ENCODE measurements around the gene NACC1. TPM values are rescaled to one million over a fixed set of nuclear protein-coding genes. Genes with fewer than 3 reads are reported as not detected.

The NACC1 gene
- total and polyA plus RNA-seq, 2 of the 8 experiments (the other 6 are each of a cell fraction or from before 2014, with no cell fraction given): 234 to 301 TPM

- Histone ChIP-seq H3K4me3 (ENCODE audit: extremely low read depth in 1 of 4, insufficient read depth in 2 of 4, low read depth in 3 of 4, low read length in 4 of 4) (no peak overlapping the region), H3K9ac (replicated peaks in 1 of 4; ENCODE audit: extremely low read depth in 1 of 4, low read depth in 3 of 4, low read length in 3 of 4) (no peak overlapping the region), H3K9me3 (ENCODE audit: insufficient read depth in 2 of 2, low read depth in 1 of 2, low read length in 1 of 2) (no peaks in the 10 kb centered on the region), H3K56ac (replicated peaks; ENCODE audit: insufficient read length, low read depth, low read length) (no peak overlapping the region), H3K14ac (ENCODE audit: insufficient read length) (no peak overlapping the region), H3K23ac (ENCODE audit: insufficient read length) (no peak overlapping the region), H3K27me3 (replicated peaks in 1 of 4; ENCODE audit: control insufficient read depth in 3 of 4, extremely low read depth in 1 of 4, insufficient read depth in 3 of 4, low read length in 3 of 4) (peaks cover 0 to 5% (median 4%) of the 10 kb centered on the region in 4 experiments; a peak in 5 of 7 replicates), H2BK12ac (ENCODE audit: low read depth, low read length) (0 out of 2 replicates have a peak overlapping the region, but pooled peaks have one; percentile 33), H4K5ac (ENCODE audit: insufficient read length, low read depth, low read length) (no peak overlapping the region), H3K18ac (ENCODE audit: extremely low read depth, low read length) (no peak overlapping the region; the same call in 1 of the 2 replicates), H3K23me2 (ENCODE audit: low read depth, low read length) (no peaks in the 10 kb centered on the region), H2BK120ac (replicated peaks; ENCODE audit: low read depth, low read length) (no peak overlapping the region), H4K8ac (ENCODE audit: extremely low read depth, insufficient read depth, low read length) (peak overlapping the region; percentile 71; the same call in 1 of the 2 replicates), H3K36me3 (ENCODE audit: control insufficient read depth in 2 of 4, insufficient read depth in 4 of 4, low read length in 3 of 4) (no peaks in the 10 kb centered on the region), H3K4me2 (ENCODE audit: insufficient read depth in 1 of 2, low read depth in 2 of 2, low read length in 2 of 2) (no peak overlapping the region), H2BK15ac (ENCODE audit: low read length) (0 out of 2 replicates have a peak overlapping the region, but pooled peaks have one; percentile 46), H3K4me1 (replicated peaks in 1 of 4; ENCODE audit: control insufficient read depth in 3 of 4, insufficient read depth in 4 of 4, low read length in 3 of 4) (no peaks in the 10 kb centered on the region; a peak in 1 of 7 replicates), H4K91ac (replicated peaks; ENCODE audit: insufficient read length, low read length) (no peak overlapping the region), H3K4ac (replicated peaks; ENCODE audit: insufficient read length, low read depth, low read length) (no peak overlapping the region), H3K27ac (ENCODE audit: low read depth, low read length) (no peak overlapping the region), H3K79me1 (ENCODE audit: low read depth, low read length) (no peaks in the 10 kb centered on the region), H2AFZ (ENCODE audit: low read length) (no peak overlapping the region), H4K20me1 (replicated peaks in 1 of 2; ENCODE audit: control insufficient read depth in 1 of 2, insufficient read depth in 2 of 2, low read length in 2 of 2) (no peaks in the 10 kb centered on the region), H3K79me2 (ENCODE audit: control insufficient read depth in 1 of 2, insufficient read depth in 2 of 2, low read length in 2 of 2) (no peaks in the 10 kb centered on the region), H2AK5ac (ENCODE audit: low read depth, low read length) (no peak overlapping the region), H2BK5ac (ENCODE audit: low read depth, low read length) (no peak overlapping the region), H2BK20ac (ENCODE audit: low read length) (no peak overlapping the region)
- POLR2A ChIA-PET (ENCODE audit: partially characterized antibody): interaction anchor here (1.5 kb wide), 1 partner anchor 9 kb away, joined by 5 read pairs; no protein-coding TSS in a partner anchor
- DNase-seq (ENCODE audit: low read depth in 1 of 2, low spot score in 2 of 2): no peak
- 93% methylated on average over 32 of the region's 32 CpGs; no CpG with 5 or more reads in 1 of the 2 experiments for WGBS, 2 experiments (ENCODE audit: extremely low coverage in 1 of 2, insufficient coverage in 1 of 2, insufficient read length in 1 of 2, insufficient replicate concordance in 2 of 2, low coverage in 1 of 2, low lambda C conversion rate in 2 of 2, missing lambda C conversion rate in 1 of 2)
- CTCF ChIA-PET (ENCODE audit: partially characterized antibody): interaction anchor here (0.6 to 48.8 kb wide), 13 partner anchors 8 to 105 kb away, joined by 3 to 1145 read pairs (median 7); no protein-coding TSS in a partner anchor
- no peak for FAIRE-seq
- TF ChIP-seq CEBPB (IDR thresholded peaks at IDR 0.05; ENCODE audit: low read depth, low read length) (no peak), TBP (IDR thresholded peaks at IDR 0.05; ENCODE audit: low read depth, low read length) (no peak)
Observed at GRCh38 chr19:13070425-13071140, 47.5 kb upstream of the NACC1 start.

All from H1 (cell line).